K562 (cell line): ENCODE measurements around the gene EFCAB10. TPM values are rescaled to one million over a fixed set of nuclear protein-coding genes. Genes with fewer than 3 reads are reported as not detected.
A peak's percentile ranks its signal among the peaks of the same experiment; 100 is the strongest.

Source experiments
- BRF1 ChIP-seq: IDR thresholded peaks from 3 replicates; pipeline ENCODE4 v1.6.1; 2011; ENCODE audit warnings: borderline replicate concordance, mild to moderate bottlenecking; ENCODE audit not compliant: insufficient read length; ENCODE audit errors: extremely low read depth
- DMBX1 ChIP-seq: fragments of 250-450 bp; sonication (Bioruptor Pico); IDR thresholded peaks from 2 replicates; pipeline ENCODE4 v1.8.0; 2022; ENCODE audit warnings: inconsistent platforms, mild to moderate bottlenecking, moderate library complexity, borderline replicate concordance
- E2F1 ChIP-seq: sonication (generic); formaldehyde crosslinking; IDR thresholded peaks from 2 replicates; pipeline ENCODE4 v1.8.1; 2023; ENCODE audit warnings: mild to moderate bottlenecking, missing genetic modification reagents, moderate library complexity
- EZH2 ChIP-seq: IDR thresholded peaks from 2 replicates; pipeline ENCODE4 v1.6.1; 2012; ENCODE audit warnings: low read depth, mild to moderate bottlenecking, inconsistent platforms, low read length, borderline replicate concordance
- GTF2A2 ChIP-seq: IDR thresholded peaks from 2 replicates; pipeline ENCODE4 v1.6.1; 2016; ENCODE audit warnings: mild to moderate bottlenecking, missing genetic modification characterization, missing compliant biosample characterization
- HOMEZ ChIP-seq: fragments of 250-450 bp; sonication (Bioruptor Pico); IDR thresholded peaks from 2 replicates; pipeline ENCODE4 v1.4.0; 2020; ENCODE audit warnings: mild to moderate bottlenecking, moderate library complexity
- KLF1 ChIP-seq: fragments of 450-650 bp; IDR thresholded peaks from 2 replicates; pipeline ENCODE4 v1.6.1; 2016; ENCODE audit warnings: missing genetic modification characterization, missing compliant biosample characterization
- LARP7 ChIP-seq: fragments of 450-650 bp; IDR thresholded peaks from 2 replicates; pipeline ENCODE4 v1.6.1; 2016
- MITF ChIP-seq: IDR thresholded peaks from 2 replicates; pipeline ENCODE4 v1.6.1; 2014; ENCODE audit warnings: antibody characterized with exemption
- NCOR1 ChIP-seq: fragments of 450-650 bp; IDR thresholded peaks from 2 replicates; pipeline ENCODE4 v1.6.1; 2016; ENCODE audit warnings: mild to moderate bottlenecking, moderate library complexity
- RNF219 ChIP-seq: fragments of 250-450 bp; sonication (Bioruptor Pico); IDR thresholded peaks from 2 replicates; pipeline ENCODE4 v1.5.0; 2022; ENCODE audit warnings: mild to moderate bottlenecking
- SFPQ ChIP-seq: fragments of 200-400 bp; formaldehyde crosslinking; IDR thresholded peaks from 2 replicates; pipeline ENCODE4 v1.6.1; 2017; ENCODE audit warnings: mild to moderate bottlenecking, low read depth, low read length, moderate library complexity
- SMARCA4 ChIP-seq: fragments of 450-650 bp; IDR thresholded peaks from 2 replicates; pipeline ENCODE4 v1.6.1; 2016
- SOX6 ChIP-seq: fragments of 450-650 bp; IDR thresholded peaks from 2 replicates; pipeline ENCODE4 v1.6.1; 2014; ENCODE audit warnings: mild to moderate bottlenecking
- TAF1 ChIP-seq: IDR thresholded peaks from 2 replicates; pipeline ENCODE4 v1.6.1; 2011; ENCODE audit warnings: mild to moderate bottlenecking, low read length, moderate library complexity; ENCODE audit not compliant: insufficient read depth, control insufficient read depth, severe bottlenecking; ENCODE audit errors: extremely low read depth
- ZNF444 ChIP-seq: fragments of 250-450 bp; sonication (Bioruptor Pico); IDR thresholded peaks from 2 replicates; pipeline ENCODE4 v1.4.0; 2020; ENCODE audit warnings: mild to moderate bottlenecking, moderate library complexity
- ZNF668 ChIP-seq: fragments of 250-450 bp; sonication (Bioruptor Pico); IDR thresholded peaks from 2 replicates; pipeline ENCODE4 v1.8.0; 2022; ENCODE audit warnings: mild to moderate bottlenecking, inconsistent platforms
- polyA plus RNA-seq, 8 experiments: library from polyadenylated mRNA; depleted of rRNA in 4 of 8; stranded (reverse) in 5 of 8; unstranded in 3 of 8; fragments of >200 nt; fragmentation: Nextera tagmentation in 2 of 8; fragmentation: Illumina TruSeq in 1 of 8; extraction: Ambion mirVana in 2 of 8; extraction: Trizol in 1 of 8; gene quantifications; 2 replicates each; pipeline versions ENCODE4 v1.2.1 to v1.2.3, GENCODE V29; 2011 to 2014; ENCODE audit warnings: inconsistent platforms in 1 of 8, missing spikeins in 1 of 8
- total RNA-seq, 7 experiments: library from RNA; depleted of rRNA in 6 of 7; stranded (reverse); fragments of >200 nt in 6 of 7; fragmentation: Illumina TruSeq in 2 of 7; extraction: Trizol in 2 of 7; gene quantifications; 2 replicates each; pipeline versions ENCODE4 v1.2.1 to v1.2.3, GENCODE V29; 2011 to 2021; ENCODE audit warnings: low replicate concordance in 1 of 7

Gene EFCAB10
- total and polyA plus RNA-seq, 9 of the 15 experiments (the other 6 are each of a cell fraction or from before 2014, with no cell fraction given): 5.0 to 21.4 (median 16.8) TPM

- TF ChIP-seq SFPQ (no peak), TAF1 (peak; percentile 99), HOMEZ (CRISPR knock-in tag) (no peak), MITF (no peak; the same call in 1 of the 2 replicates), LARP7 (no peak; the same call in 1 of the 2 replicates), DMBX1 (peak; percentile 26; the same call in 1 of the 2 replicates), KLF1 (no peak), ZNF444 (CRISPR knock-in tag) (no peak), RNF219 (CRISPR knock-in tag) (no peak), E2F1 (CRISPR knock-in tag) (peak; percentile 72; the same call in 1 of the 2 replicates), GTF2A2 (tag) (peak; percentile 78; the same call in 1 of the 2 replicates), SOX6 (peak; percentile 79), BRF1 (no peak), NCOR1 (peak; percentile 54; the same call in 1 of the 2 replicates), ZNF668 (CRISPR knock-in tag) (0 out of 2 replicates have a peak, but pooled peaks have one; percentile 68), SMARCA4 (no peak), EZH2 (no peak)
These were observed 49.3 kb downstream of the EFCAB10 start, which contains the start of gene RINT1 (continued) for GRCh38 chr7:105531792-105532671.
